HG03469 (cell line): ENCODE measurements around the gene PRXL2B.
"Not testable (repeated sequence)": the region's sequence is repeated elsewhere in the genome, so short reads cannot be mapped to it uniquely, and the experiment has no call there.

Experiments
- ATAC-seq: cut with Tn5 transposase; IDR thresholded peaks from one replicate; pipeline ENCODE4 v1.9.1; 2021; ENCODE audit warnings: mild to moderate bottlenecking, moderate library complexity, moderate number of reproducible peaks; ENCODE audit not compliant: unreplicated experiment

The PRXL2B gene

DNA sequence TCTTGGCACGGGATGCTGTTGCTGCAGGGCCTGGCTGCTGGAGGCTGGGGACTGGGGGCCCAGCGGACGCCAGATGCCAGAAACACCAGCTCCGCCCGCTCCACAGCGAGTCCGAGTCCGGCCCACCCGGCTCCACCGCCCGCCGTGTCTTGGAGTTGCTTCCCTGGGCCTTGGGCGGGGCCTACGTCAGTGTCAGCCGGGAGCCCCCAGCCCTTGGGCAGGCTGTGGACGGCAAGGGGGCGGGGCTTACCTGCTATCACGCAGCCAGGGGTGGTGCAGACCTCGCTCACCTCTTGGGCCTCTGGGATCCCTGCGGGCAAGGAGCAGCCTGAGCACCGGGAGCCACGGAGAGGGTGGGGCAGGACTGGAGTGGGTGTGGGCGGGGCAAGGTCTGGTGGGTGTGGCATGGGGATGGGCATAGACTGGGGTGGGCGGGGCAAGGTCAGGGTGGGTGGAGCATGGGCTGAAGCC lies 24.5 kb downstream of the PRXL2B start:
- no peak for ATAC-seq

GRCh38 chr1:2611621-2612437 lies 25.3 kb downstream of the PRXL2B start:
- no peak for ATAC-seq

DNA sequence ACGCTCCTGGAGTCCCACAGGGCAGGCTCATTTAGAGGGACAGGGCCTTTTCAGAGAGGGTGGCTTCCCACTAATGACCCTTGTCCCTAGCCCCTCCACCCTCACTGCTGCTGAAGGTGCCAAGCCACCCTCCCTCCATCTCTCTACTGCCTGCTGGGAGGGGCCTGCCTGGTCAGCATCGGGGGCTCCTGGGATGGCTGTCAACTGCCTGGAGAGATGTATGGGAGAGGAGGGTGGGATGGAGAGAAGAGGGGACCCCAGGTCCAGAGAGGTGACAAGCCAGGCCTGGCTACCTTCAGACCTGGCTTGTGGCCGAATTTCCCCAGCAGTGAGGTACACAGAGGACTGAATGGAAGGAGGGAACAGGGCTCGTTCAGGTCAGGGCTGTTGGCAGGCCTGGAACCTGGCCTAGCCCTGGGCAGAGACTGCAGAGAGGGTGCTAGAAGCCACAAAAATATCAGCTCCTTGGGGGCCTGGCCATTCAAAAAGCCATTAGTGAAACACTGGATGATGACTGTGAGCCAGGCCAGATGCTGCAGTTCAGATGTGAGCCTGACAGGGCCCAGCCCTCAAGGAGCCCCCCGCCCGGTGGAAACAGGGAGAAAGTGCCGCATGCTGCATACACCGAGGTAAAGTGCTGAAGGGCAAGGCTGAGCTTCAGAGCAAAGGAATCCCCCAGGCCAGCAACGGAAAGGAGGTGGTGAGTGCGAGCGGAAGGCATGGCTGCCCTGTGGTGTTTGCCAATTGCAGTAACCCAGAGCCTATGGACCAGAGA lies 26.2 kb downstream of the PRXL2B start:
- ATAC-seq, result no peak

GRCh38 chr1:2614145-2614544 lies 27.6 kb downstream of the PRXL2B start:
- no peak for ATAC-seq

- ATAC-seq, result no peak
Measured at GRCh38 chr1:2617971-2618470, 31.4 kb downstream of the PRXL2B start.

- no peak for ATAC-seq
Measured at GRCh38 chr1:2623571-2624337, 37.2 kb downstream of the PRXL2B start.

- no peak for ATAC-seq
Measured at GRCh38 chr1:2624735-2625300, 38.2 kb downstream of the PRXL2B start.

- ATAC-seq, result no peak
Measured at GRCh38 chr1:2625311-2625710, 38.7 kb downstream of the PRXL2B start.

- ATAC-seq, result not testable (repeated sequence)
Measured at GRCh38 chr1:2625748-2626147, 39.2 kb downstream of the PRXL2B start.

- no peak for ATAC-seq
Measured at GRCh38 chr1:2627746-2628145, 41.2 kb downstream of the PRXL2B start.

DNA sequence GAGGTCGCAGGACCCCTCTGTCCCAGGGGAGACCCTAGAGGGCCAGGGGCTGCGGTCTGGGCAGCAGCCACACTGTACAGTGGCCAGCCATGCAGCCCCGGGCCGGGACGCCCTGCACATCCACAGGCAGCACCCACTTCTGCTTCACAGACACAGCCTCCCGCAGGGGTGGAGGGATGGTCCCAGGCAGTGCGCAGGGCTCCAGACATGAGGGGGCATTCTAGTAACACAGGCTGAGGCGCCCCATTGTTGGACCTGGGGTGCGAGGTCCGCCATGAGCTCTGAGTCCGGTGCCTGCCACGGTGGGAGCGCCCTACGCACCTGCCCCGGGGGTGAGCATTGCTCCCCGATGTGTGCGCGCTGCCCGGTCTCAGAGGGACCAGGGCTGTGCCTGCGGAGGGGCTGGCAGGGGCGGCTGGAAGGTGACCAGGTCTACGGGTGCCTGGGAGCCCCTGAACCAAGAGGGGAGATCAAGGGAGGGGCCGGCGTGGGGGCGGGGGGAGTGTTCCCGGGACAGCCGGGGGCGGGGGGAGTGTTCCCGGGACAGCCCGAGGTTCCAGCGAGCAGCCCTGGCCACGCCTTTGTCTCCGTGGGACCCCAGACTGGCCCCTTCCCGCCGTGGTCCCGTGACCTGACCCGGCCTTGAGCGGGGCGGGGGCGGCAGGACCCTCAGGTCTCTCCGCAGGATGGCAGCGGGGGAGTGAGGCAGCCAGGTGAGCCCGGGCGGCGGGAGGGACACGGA lies 41.8 kb downstream of the PRXL2B start:
- ATAC-seq, result no peak

DNA sequence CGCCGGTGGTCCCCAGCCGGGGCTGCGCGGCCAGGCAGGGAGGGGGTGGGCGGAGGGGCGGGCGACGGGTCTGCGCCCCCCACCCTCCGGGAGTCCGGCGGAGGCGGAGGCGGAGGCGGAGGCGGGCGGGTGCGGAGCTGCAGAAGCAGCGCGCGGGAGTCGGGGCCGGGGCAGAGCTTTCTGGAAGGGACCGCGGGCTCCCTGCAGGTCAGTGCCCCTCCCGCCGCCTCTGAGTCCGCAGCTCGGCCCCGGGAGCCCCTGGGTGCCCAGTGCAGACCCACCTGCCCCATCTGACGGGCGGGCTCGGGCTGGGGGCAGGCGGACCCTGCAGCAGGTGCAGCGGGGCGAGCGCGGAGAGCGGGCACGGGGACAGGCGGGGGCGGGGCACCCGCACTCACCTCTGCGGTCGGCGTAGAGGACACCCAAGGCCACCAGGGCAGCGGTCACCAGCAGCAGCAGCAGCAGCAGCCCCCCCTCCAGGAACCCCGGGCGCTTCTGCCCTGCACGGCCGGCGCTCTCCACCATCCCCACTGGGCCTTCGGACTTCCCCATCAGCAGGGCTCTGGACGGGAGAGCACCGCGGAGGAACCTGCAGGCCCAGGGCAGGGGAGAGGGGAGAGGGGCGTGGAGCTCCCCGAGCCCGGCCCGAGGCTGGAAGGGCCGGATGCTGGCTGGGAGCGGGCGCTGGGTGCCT lies 42.5 kb downstream of the PRXL2B start:
- no peak for ATAC-seq

DNA sequence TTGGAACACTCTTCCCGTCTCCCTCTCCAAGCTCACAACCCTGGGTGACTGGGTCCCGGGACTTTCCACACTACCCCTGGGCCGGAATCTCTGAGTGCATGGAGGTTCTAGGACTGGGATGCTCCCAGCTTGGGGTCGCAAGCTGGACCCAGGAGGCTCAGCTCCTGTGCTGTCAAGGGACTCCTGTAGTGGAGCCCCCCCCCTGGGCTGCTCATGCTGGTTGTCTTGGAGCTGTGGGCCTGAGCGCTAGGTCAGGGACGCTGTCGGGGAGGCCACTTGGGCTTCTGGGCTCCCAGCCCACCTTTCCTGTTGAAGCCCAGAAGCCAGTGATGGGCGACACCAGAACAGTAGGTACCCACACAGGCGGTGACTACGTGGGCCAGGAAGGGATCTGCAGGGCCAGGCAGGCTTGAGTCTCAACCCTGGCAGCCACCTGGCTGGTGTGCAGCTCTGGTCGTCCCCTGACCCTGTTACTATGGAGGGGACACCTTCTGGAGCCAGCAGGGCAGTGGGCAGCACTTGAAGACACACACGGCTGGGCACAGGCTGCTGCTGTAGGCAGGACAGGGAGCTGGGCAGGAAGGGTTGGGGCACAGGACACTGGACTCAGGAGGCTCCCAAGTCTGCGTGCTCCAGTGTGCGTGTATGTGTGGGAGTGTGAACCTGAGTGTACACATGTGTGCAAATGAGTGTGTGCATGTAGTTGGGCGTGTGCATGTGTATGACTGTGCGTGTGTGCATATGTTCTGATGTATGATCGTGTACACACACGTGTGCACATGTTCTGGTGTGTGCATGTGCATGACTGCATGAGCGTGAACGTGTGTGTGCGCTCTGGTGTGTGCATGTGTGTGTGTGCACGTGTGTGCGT lies 43.3 kb downstream of the PRXL2B start:
- ATAC-seq, result no peak

DNA sequence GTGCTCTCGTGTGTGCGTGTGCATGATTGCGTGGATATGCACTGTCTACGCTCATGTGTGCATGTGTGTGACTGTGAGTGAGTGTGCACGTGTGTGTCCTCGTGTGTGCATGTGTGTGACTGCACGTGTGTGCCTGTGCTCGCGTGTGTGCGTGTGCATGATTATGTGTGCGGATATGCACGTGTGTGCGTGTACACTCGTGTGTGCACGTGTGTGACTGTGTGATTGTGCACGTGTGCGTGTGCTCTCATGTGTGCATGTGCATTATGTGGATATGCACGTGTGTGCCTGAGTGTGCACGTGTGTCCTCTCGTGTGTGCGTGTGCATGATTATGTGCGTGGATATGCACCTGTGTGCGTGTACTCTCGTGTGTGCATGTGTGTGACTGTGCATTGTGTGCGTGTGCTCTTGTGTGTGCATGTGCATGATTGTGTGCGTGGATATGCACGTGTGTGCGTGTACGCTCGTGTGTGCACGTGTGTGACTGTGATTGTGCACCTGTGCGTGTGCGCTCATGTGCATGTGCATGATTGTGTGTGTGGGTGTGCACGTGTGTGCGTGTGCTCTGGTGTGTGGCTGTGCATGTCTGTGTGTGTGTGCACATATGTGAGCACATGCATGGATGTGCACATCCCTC lies 44.0 kb downstream of the PRXL2B start:
- no peak for ATAC-seq

GRCh38 chr1:2631136-2632050 lies 44.8 kb downstream of the PRXL2B start:
- no peak for ATAC-seq

DNA sequence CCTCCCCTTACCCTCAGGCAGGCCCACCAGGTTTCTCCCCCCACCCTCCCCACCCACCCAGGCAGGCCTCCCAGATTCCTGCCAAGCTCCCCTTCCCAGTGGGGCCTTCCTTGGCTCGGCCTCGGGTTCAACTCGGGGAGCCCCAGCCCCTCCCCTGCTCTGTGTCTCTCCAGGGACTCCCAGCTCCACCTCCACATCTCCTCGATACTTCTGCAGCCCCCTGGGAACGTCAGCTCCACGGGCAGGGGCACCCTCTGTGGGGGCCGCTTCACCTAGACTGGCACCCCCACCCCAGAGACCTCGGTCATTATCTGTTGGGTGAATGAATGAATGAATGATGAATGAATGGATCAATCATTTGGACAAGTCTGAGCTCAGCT lies 45.5 kb downstream of the PRXL2B start:
- no peak for ATAC-seq
